PC-3 (cell line): ENCODE measurements around the gene PREP. TPM values are rescaled to one million over a fixed set of nuclear protein-coding genes. Genes with fewer than 3 reads are reported as not detected.

ENCODE experiments used
- ATAC-seq: fragments of 200-7000 bp; cut with Tn5 transposase; 2 replicates; pipeline ENCODE4 v1.9.1; 2020; ENCODE audit warnings: mild to moderate bottlenecking, moderate library complexity
- BruUV-seq: library from RNA; stranded (reverse); fragments of 400-500 nt; replicated peaks from 2 replicates; lab custom pipeline; 2021; lab: Mats Ljungman, UMichigan
- CTCF ChIA-PET: fragments of 300-600 bp; sonication (Branson Sonifier 250); formaldehyde crosslinking; loops from one replicate; lab custom pipeline; 2022; ENCODE audit warnings: antibody characterized with exemption; lab: Charles Lee
- POLR2A ChIA-PET: fragments of 300-600 bp; sonication (Branson Sonifier 250); formaldehyde crosslinking; loops from one replicate; lab custom pipeline; 2022; ENCODE audit warnings: antibody characterized with exemption; ENCODE audit not compliant: unreplicated experiment; lab: Charles Lee
- DNase-seq: peaks from one replicate; pipeline ENCODE4 v3.0.0-alpha.2; 2015
- H2AFZ ChIP-seq: fragments of 300-600 bp; sonication (generic); 2 replicates; pipeline ENCODE4 v1.6.0; 2016; ENCODE audit warnings: antibody characterized with exemption, low read length
- H3F3A ChIP-seq: fragments of 300-600 bp; sonication (generic); one replicate; pipeline ENCODE4 v1.6.0; 2017; ENCODE audit warnings: antibody characterized with exemption, low read length, control low read depth, mild to moderate bottlenecking; ENCODE audit not compliant: unreplicated experiment
- H3K27ac ChIP-seq: fragments of 300-600 bp; sonication (generic); 2 replicates; pipeline ENCODE4 v1.5.1; 2016; ENCODE audit warnings: mild to moderate bottlenecking, low read length
- H3K27me3 ChIP-seq: fragments of 300-600 bp; sonication (generic); 2 replicates; pipeline ENCODE4 v1.6.1; 2016; ENCODE audit warnings: low read length, mixed read lengths
- H3K36me3 ChIP-seq: fragments of 300-600 bp; sonication (generic); 2 replicates; pipeline ENCODE4 v1.6.1; 2016; ENCODE audit warnings: low read depth, mixed run types, low read length, mixed read lengths
- H3K4me1 ChIP-seq: fragments of 300-600 bp; sonication (generic); 2 replicates; pipeline ENCODE4 v1.5.1; 2016; ENCODE audit warnings: low read length; ENCODE audit not compliant: insufficient read depth
- H3K4me2 ChIP-seq: fragments of 300-600 bp; sonication (generic); 2 replicates; pipeline ENCODE4 v1.6.0; 2016; ENCODE audit warnings: low read length
- H3K4me3 ChIP-seq: fragments of 300-600 bp; sonication (generic); 2 replicates; pipeline ENCODE4 v1.5.1; 2016; ENCODE audit warnings: mild to moderate bottlenecking, low read length, mixed read lengths
- H3K79me2 ChIP-seq: fragments of 300-600 bp; sonication (generic); 2 replicates; pipeline ENCODE4 v1.6.1; 2017; ENCODE audit warnings: low read length, mixed read lengths
- H3K9ac ChIP-seq: fragments of 300-600 bp; sonication (generic); 2 replicates; pipeline ENCODE4 v1.6.0; 2016; ENCODE audit warnings: mild to moderate bottlenecking, low read length
- H3K9me2 ChIP-seq: fragments of 300-600 bp; sonication (generic); replicated peaks from 2 replicates; pipeline ENCODE4 v1.6.1; 2016; ENCODE audit warnings: mixed run types, low read length, mixed read lengths
- H3K9me3 ChIP-seq: fragments of 300-600 bp; sonication (generic); 2 replicates; pipeline ENCODE4 v1.6.1; 2016; ENCODE audit warnings: low read length, mixed read lengths
- H4K20me1 ChIP-seq: fragments of 300-600 bp; sonication (generic); 2 replicates; pipeline ENCODE4 v1.6.1; 2016; ENCODE audit warnings: low read length, mixed read lengths
- EZH2 ChIP-seq: fragments of 300-600 bp; sonication (generic); IDR thresholded peaks from one replicate; pipeline ENCODE4 v1.6.1; 2017; ENCODE audit warnings: antibody characterized with exemption, mild to moderate bottlenecking, low read length; ENCODE audit not compliant: unreplicated experiment
- EZH2phosphoT487 ChIP-seq: fragments of 300-600 bp; sonication (generic); IDR thresholded peaks from 2 replicates; pipeline ENCODE4 v1.6.1; 2018; ENCODE audit warnings: mild to moderate bottlenecking, antibody characterized with exemption, low read length, borderline replicate concordance
- intact Hi-C: fragments of 100-400 bp; cut with micrococcal nuclease; formaldehyde crosslinking; loops from 2 replicates; pipeline ENCODE4 v1.9.0; 2023
- total RNA-seq: library from RNA; depleted of rRNA; stranded (reverse); fragments of >200 nt; gene quantifications from 2 replicates; pipeline ENCODE4 v1.2.3, GENCODE V29; 2014
- TF ChIP-seq, protein P1 (sequence below): fragments of 300-600 bp; sonication (generic); conservative IDR thresholded peaks from 2 replicates; pipeline ENCODE4 v1.5.1; 2017; ENCODE audit warnings: antibody characterized with exemption, low read depth, mild to moderate bottlenecking, low read length

The PREP gene
- total RNA-seq, 1 experiment from 2014 or later: 16.9 TPM

GRCh38 chr6:105449756-105450390 lies 47.0 kb upstream of the PREP start:
- CTCF ChIA-PET: no interaction called here
- TF ChIP-seq EZH2phosphoT487 (no peak), EZH2 (no peak)
- TF ChIP-seq, protein P1, sequence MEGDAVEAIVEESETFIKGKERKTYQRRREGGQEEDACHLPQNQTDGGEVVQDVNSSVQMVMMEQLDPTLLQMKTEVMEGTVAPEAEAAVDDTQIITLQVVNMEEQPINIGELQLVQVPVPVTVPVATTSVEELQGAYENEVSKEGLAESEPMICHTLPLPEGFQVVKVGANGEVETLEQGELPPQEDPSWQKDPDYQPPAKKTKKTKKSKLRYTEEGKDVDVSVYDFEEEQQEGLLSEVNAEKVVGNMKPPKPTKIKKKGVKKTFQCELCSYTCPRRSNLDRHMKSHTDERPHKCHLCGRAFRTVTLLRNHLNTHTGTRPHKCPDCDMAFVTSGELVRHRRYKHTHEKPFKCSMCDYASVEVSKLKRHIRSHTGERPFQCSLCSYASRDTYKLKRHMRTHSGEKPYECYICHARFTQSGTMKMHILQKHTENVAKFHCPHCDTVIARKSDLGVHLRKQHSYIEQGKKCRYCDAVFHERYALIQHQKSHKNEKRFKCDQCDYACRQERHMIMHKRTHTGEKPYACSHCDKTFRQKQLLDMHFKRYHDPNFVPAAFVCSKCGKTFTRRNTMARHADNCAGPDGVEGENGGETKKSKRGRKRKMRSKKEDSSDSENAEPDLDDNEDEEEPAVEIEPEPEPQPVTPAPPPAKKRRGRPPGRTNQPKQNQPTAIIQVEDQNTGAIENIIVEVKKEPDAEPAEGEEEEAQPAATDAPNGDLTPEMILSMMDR: no peak

GRCh38 chr6:105445481-105445880 lies 42.6 kb upstream of the PREP start:
- ChIA-PET POLR2A (no interaction called here), CTCF (no interaction called here)
- Histone ChIP-seq H3K9ac (no peak overlapping the region), H3K9me3 (no peaks in the 10 kb centered on the region), H3K27ac (no peak overlapping the region), H3F3A (no peaks in the 10 kb centered on the region), H3K79me2 (no peaks in the 10 kb centered on the region), H3K36me3 (no peaks in the 10 kb centered on the region), H3K4me3 (no peak overlapping the region), H3K9me2 (no peaks in the 10 kb centered on the region), H2AFZ (no peak overlapping the region), H3K27me3 (no peaks in the 10 kb centered on the region), H4K20me1 (no peaks in the 10 kb centered on the region), H3K4me2 (no peak overlapping the region), H3K4me1 (no peaks in the 10 kb centered on the region)
- intact Hi-C loops: no loop called here
- no TSS peak for BruUV-seq
- no peak for DNase-seq
- ATAC-seq: no peak
- TF ChIP-seq EZH2phosphoT487: no peak
- TF ChIP-seq, protein P1: no peak
- no peak for TF ChIP-seq EZH2

More at GRCh38 chr6:105449756-105450390, 47.0 kb upstream of the PREP start:
- BruUV-seq: no TSS peak
- POLR2A ChIA-PET: no interaction called here
- no peak overlapping the region for H3K27ac ChIP-seq
- ATAC-seq (no peak), DNase-seq (no peak)
- H3K4me3 ChIP-seq: no peak overlapping the region
- no peaks in the 10 kb centered on the region for H3K4me1 ChIP-seq
- no peaks in the 10 kb centered on the region for H3K27me3 ChIP-seq
- no peak overlapping the region for H2AFZ ChIP-seq
- H3K9ac ChIP-seq: no peak overlapping the region
- no peaks in the 10 kb centered on the region for H3K79me2 ChIP-seq
- H3K4me2 ChIP-seq: no peak overlapping the region
- H3K36me3 ChIP-seq: no peaks in the 10 kb centered on the region
- H3F3A ChIP-seq: no peaks in the 10 kb centered on the region
- H4K20me1 ChIP-seq: no peaks in the 10 kb centered on the region
- intact Hi-C loops: no loop called here
- H3K9me3 ChIP-seq: no peaks in the 10 kb centered on the region
- no peaks in the 10 kb centered on the region for H3K9me2 ChIP-seq

GRCh38 chr6:105443941-105444340 lies 41.1 kb upstream of the PREP start:
- POLR2A ChIA-PET: no interaction called here
- TF ChIP-seq, protein P1: no peak
- no peak for TF ChIP-seq EZH2
- no peak for TF ChIP-seq EZH2phosphoT487
- no peaks in the 10 kb centered on the region for H3K9me2 ChIP-seq
- H3K4me2 ChIP-seq: no peak overlapping the region
- no TSS peak for BruUV-seq
- no peaks in the 10 kb centered on the region for H3K79me2 ChIP-seq
- CTCF ChIA-PET: no interaction called here
- no peaks in the 10 kb centered on the region for H3K27me3 ChIP-seq
- H3K4me1 ChIP-seq: no peaks in the 10 kb centered on the region
- no peak overlapping the region for H3K9ac ChIP-seq
- H3K9me3 ChIP-seq: no peaks in the 10 kb centered on the region
- H3K27ac ChIP-seq: no peak overlapping the region
- intact Hi-C loops: no loop called here
- no peaks in the 10 kb centered on the region for H3K36me3 ChIP-seq
- ATAC-seq: no peak
- no peaks in the 10 kb centered on the region for H3F3A ChIP-seq
- no peak for DNase-seq
- H2AFZ ChIP-seq: no peak overlapping the region
- no peak overlapping the region for H3K4me3 ChIP-seq
- no peaks in the 10 kb centered on the region for H4K20me1 ChIP-seq
